ENCODE results near the gene AGXT2. TPM values are rescaled to one million over a fixed set of nuclear protein-coding genes. Genes with fewer than 3 reads are reported as not detected.

AGXT2 gene
- total and polyA plus RNA-seq, 5 experiments from 2014 or later, result not detected

DNA sequence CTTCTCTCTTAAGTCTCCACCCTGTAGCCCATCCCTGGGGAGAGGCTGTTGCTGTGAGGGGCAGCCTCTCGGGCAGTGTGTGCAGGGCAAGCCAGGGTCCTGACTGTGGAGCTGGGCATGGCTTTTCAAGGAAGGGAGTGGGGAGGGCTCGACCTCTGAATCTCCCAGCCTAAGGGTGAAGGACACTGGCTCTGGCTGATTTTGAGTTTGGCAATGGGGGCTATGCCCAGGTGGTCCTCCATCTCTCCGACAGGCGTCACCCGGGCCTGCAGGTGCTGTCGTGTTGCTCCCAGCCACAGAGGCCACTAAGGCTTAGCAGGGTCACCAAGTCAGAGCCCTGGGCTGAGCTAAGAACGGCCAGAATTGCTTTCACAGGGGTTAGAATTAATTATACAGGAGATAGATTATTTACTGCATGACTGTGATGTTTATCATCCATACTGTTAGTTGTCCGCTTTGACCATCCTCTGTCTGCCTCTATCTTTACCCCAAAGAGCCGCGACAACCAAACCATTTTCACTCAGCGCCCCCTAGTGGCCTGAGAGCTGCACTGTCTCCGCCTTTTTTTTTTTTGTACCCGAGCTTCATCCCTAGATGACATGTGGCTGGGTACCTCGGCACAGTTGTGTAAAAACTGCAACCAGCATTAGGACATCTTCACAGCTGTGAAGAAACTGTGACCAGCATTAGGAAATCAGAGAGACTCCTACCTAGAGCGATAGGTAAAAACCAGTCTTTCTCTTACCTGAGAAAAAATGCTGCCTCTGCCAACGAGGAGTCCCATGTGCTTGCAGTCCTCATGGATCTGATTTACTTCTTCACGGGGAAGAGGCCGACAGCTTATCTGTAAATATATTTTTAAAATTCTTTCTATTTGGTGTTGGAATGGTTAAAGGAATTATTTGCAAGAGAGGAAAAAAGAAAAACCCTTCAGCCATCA lies 44.5 kb downstream of the AGXT2 start:
- Mint-ChIP-seq H3K27me3 (peaks cover 12 to 55% (median 32%) of the 10 kb centered on the region in 5 donors), H3K4me3 (no peak overlapping the region), H3K9me3 (peaks cover 0 to 2% (median 0%) of the 10 kb centered on the region in 9 donors), H3K36me3 (no peaks in the 10 kb centered on the region), H3K4me1 (no peaks in the 10 kb centered on the region), H3K27ac (no peak overlapping the region)
- ATAC-seq, result no peak
- POLR2A ChIA-PET, result no interaction called here
- peak; percentile 6 to 64 (median 34) for DNase-seq

DNA sequence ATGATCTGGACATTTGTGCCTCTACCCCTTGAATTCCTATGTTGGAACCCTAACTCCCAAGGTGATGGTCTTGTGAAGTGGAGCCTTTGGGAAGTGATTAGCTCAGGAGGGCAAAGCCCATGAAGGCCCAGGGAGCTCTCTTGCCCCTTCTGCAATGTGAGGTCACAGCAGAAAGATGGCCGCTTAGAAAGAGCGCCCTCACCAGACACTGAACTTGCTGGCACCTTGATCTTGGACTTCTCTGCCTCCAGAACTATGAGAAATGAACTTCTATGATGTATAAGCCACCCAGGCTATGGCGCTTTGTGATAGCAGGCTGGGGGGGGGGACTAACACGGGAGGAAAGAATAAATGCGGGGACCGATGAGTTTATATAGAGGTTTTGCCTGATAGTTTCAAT lies 45.3 kb downstream of the AGXT2 start:
- peaks cover 9 to 47% (median 27%) of the 10 kb centered on the region in 5 donors for H3K27me3 Mint-ChIP-seq
- peak overlapping the region in 1 of 10 donors; percentile 15 for H3K27ac Mint-ChIP-seq
- DNase-seq (no peak), ATAC-seq (no peak)
- POLR2A ChIA-PET, result no interaction called here
- no peaks in the 10 kb centered on the region for H3K36me3 Mint-ChIP-seq
- H3K4me3 Mint-ChIP-seq, result no peak overlapping the region
- no peaks in the 10 kb centered on the region for H3K4me1 Mint-ChIP-seq
- H3K9me3 Mint-ChIP-seq, result no peaks in the 10 kb centered on the region

DNA sequence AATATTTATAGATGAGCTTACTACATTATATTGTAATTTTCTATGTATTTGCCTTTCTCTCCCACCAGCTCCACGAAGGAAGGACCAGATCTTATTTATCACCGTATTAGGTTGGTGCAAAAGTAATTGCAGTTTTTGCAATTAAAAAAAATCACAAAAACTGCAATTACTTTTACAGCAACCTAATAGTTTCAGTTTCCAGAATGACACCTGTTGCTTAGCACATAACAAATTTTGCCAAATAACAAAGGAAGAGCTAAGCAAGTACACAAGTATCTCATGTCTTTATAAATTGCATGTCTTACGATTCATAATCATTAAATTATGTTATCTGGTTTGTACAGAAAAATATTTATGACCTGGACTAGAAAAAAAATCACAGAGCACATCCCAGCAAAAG lies 45.9 kb downstream of the AGXT2 start:
- POLR2A ChIA-PET, result no interaction called here
- H3K4me3 Mint-ChIP-seq, result no peak overlapping the region
- peaks cover 9 to 42% (median 24%) of the 10 kb centered on the region in 5 donors for H3K27me3 Mint-ChIP-seq
- H3K36me3 Mint-ChIP-seq, result no peaks in the 10 kb centered on the region
- no peak for ATAC-seq
- no peaks in the 10 kb centered on the region for H3K9me3 Mint-ChIP-seq
- H3K4me1 Mint-ChIP-seq, result no peaks in the 10 kb centered on the region
- no peak overlapping the region for H3K27ac Mint-ChIP-seq
- DNase-seq, result no peak

DNA sequence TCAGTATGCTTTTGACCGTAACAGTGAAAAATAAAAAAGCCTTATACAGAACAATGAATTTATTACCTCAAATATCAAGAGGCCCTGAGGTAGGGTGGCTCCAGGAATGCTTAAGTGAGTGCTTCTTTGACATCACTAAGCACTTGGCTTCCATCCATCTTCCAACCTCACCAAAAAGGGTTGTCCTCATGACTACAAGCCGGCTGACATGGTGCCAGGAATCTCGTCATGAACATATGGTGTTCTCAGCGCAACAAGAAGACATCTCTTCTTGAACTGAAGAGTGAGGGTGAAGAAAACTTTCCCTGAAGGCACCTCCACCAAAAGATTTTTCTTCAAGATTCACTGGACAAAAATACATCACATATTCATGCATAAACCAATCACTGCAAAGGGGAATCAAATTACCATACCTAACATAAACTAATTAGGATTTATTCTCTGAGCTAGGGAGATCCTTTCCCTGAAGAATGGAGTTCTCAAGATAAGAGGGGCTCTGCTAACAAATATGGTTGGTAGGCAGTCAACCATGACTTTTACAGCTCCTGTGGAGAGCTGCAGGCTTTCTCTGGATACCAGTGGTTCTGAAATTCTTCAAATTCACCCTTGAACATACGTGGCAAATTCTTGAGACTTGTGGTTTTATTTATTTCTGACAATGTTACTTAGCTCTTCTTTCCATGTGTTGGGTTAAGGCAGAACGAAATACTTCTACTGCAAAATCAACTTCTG lies 49.5 kb downstream of the AGXT2 start:
- no peak for ATAC-seq
- Mint-ChIP-seq H3K4me1 (no peaks in the 10 kb centered on the region), H3K27me3 (peaks cover 14 to 37% (median 34%) of the 10 kb centered on the region in 5 donors), H3K36me3 (peaks cover 0 to 1% (median 0%) of the 10 kb centered on the region in 3 donors), H3K9me3 (no peaks in the 10 kb centered on the region), H3K4me3 (no peak overlapping the region), H3K27ac (no peak overlapping the region)
- POLR2A ChIA-PET, result no interaction called here
- DNase-seq, result no peak

DNA sequence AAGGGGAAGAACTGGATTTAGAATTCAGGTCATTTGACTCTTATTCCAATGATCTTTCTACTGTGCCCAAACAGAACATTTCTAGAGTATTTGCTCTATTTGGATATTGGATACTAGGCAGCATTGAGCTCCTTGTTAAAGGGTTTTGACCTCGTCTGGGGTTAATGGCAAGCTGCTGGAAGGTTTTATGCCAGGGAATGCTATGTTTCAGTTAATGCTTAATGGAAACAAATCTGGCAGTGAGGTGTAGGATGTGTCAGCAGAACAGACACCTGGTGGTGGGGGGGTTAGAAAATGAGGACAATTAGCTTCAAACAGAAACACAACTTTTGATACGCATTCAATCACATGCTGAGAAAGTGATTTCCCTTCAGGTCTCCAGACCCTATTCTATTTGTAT lies 51.5 kb downstream of the AGXT2 start:
- Mint-ChIP-seq H3K4me1 (no peaks in the 10 kb centered on the region), H3K36me3 (peaks cover 0 to 1% (median 0%) of the 10 kb centered on the region in 3 donors), H3K27me3 (peaks cover 14 to 37% (median 35%) of the 10 kb centered on the region in 5 donors), H3K9me3 (no peaks in the 10 kb centered on the region), H3K4me3 (no peak overlapping the region), H3K27ac (no peak overlapping the region)
- DNase-seq (no peak), ATAC-seq (no peak)
- POLR2A ChIA-PET, result no interaction called here

DNA sequence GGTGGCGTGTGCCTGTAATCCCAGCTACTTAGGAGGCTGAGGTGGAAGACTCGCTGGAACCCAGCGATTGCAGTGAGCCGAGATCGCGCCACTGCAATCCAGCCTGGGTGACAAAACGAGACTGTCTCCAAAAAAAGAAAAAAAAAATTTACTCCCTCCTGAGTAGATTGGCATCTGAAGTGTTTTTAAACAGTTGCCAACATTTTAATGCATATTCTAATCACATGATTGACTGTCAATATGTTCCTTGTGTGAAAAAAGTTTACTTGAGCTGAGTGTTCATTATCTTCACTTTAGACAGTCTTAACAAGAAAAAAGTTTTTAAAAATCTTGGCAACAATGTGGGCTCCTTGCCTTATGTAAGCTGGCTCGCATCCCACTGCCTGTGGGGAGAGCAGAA lies 53.8 kb downstream of the AGXT2 start:
- H3K27ac Mint-ChIP-seq, result no peak overlapping the region
- H3K27me3 Mint-ChIP-seq, result peaks cover 16 to 57% (median 36%) of the 10 kb centered on the region in 5 donors
- no peak overlapping the region for H3K4me3 Mint-ChIP-seq
- H3K4me1 Mint-ChIP-seq, result no peaks in the 10 kb centered on the region
- ATAC-seq, result no peak
- POLR2A ChIA-PET, result no interaction called here
- no peak for DNase-seq
- H3K9me3 Mint-ChIP-seq, result peaks cover 0 to 3% (median 0%) of the 10 kb centered on the region in 9 donors
- peaks cover 0 to 1% (median 0%) of the 10 kb centered on the region in 3 donors for H3K36me3 Mint-ChIP-seq

DNA sequence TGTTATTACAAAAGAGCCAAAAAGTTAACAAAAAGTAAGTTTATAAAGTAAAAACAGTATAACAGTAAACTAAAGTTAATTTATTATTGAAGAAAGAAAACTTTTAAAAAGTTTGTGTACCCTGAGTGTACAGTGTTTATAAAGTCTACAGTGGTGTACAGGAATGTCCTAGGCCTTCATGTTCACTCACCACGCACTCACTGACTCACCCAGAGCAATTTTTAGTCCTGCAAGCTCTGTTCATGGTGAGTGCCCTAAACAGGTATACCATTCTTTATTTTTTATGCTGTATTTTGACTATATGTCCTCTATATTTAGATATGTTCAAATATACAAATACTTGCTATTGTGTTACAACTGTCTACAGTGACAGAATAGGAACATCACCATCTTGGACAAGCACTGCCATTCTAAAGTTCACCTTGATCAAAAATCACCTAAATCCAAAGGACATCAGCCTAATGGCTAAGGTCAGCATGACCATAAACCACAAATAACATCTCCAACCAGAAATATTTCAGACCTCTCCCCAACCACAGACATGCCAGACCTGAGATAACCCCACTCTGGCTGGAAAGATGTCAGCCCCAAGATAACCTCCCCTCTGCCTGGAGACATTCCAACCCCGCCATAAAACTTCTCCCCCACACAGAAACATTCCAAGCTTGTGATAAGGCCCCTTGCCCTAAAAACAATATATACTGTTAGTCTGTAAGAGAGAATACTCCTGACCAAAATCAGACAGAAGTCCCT lies 56.1 kb downstream of the AGXT2 start:
- Mint-ChIP-seq H3K27ac (no peak overlapping the region), H3K27me3 (peaks cover 26 to 80% (median 52%) of the 10 kb centered on the region in 5 donors), H3K9me3 (peaks cover 6 to 21% (median 11%) of the 10 kb centered on the region in 9 donors), H3K4me3 (no peak overlapping the region), H3K4me1 (no peaks in the 10 kb centered on the region), H3K36me3 (peaks cover 0 to 13% (median 6%) of the 10 kb centered on the region in 3 donors)
- POLR2A ChIA-PET, result no interaction called here
- ATAC-seq (no peak), DNase-seq (no peak)

DNA sequence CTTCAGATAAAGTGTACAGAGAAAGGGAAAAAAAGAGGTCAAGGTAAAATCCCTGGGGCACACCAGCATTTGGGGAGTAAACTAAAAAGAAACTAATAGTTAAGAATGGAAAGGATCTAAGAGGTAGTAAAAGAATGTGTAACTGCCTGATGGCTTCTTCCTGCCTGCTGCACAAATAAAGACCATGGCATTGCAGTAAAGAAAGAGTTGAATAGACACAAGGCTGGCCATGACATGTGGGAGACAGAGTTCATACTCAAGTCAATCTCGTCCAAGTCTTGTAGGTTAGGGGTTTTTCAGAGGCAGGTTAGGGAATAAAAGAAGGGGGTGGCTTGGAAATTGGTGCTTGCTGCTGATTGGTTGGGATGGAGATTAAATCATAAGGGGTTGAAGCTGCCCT lies 60.8 kb downstream of the AGXT2 start:
- Mint-ChIP-seq H3K36me3 (peaks cover 0 to 33% (median 10%) of the 10 kb centered on the region in 3 donors), H3K27ac (no peak overlapping the region), H3K4me3 (no peak overlapping the region), H3K4me1 (no peaks in the 10 kb centered on the region), H3K9me3 (peaks cover 14 to 55% (median 25%) of the 10 kb centered on the region in 9 donors), H3K27me3 (peaks cover 22 to 50% (median 28%) of the 10 kb centered on the region in 5 donors)
- no peak for ATAC-seq
- POLR2A ChIA-PET, result no interaction called here
- no peak for DNase-seq

DNA sequence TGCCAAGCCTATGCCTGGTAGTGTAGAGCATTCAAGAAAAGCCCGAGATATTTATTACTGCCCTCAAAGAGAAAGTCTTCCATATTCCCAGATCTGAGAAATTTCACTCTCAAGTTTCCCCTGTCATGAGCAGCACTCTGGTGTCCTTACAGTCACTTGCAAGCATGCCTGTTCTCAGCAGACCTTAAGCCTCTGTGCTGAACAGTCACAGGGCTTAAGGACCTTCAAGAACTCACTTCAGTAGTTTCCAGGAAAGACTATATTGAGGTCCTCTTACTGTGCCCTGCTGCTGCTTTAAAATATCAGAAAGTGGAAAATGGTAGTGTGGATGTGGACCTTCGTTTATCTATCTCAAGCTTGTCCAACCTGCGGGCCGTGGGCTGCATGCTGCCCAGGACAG lies 64.9 kb downstream of the AGXT2 start:
- H3K36me3 Mint-ChIP-seq, result peaks cover 0 to 32% (median 11%) of the 10 kb centered on the region in 3 donors
- POLR2A ChIA-PET, result no interaction called here
- DNase-seq (no peak), ATAC-seq (no peak)
- no peaks in the 10 kb centered on the region for H3K4me1 Mint-ChIP-seq
- H3K4me3 Mint-ChIP-seq, result no peak overlapping the region
- peaks cover 14 to 54% (median 31%) of the 10 kb centered on the region in 9 donors for H3K9me3 Mint-ChIP-seq
- no peak overlapping the region for H3K27ac Mint-ChIP-seq
- H3K27me3 Mint-ChIP-seq, result peaks cover 6 to 16% (median 12%) of the 10 kb centered on the region in 5 donors

DNA sequence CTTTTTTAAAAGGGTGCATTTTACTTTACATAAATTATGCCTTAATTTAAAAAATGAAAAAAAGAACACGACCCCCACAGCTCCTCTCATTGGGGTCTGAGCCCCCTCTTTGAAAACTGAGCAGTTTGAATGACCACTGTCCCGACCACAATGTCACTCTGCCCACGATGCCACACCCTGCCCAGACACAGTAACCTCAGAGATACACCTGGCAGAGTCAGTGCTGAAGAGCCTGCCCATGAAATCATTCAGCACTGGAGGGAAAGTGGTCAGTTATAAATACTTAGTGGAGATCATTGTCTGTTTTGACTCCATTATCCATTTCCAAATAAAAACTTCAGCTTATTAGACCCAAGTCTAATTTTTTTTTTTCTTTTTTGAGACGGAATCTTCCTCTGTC lies 69.1 kb downstream of the AGXT2 start:
- peaks cover 0 to 2% (median 0%) of the 10 kb centered on the region in 4 donors for H3K4me1 Mint-ChIP-seq
- H3K9me3 Mint-ChIP-seq, result peaks cover 0 to 26% (median 10%) of the 10 kb centered on the region in 9 donors
- ATAC-seq (no peak), DNase-seq (no peak)
- H3K27ac Mint-ChIP-seq, result no peak overlapping the region
- H3K27me3 Mint-ChIP-seq, result peaks cover 0 to 11% (median 2%) of the 10 kb centered on the region in 5 donors
- H3K4me3 Mint-ChIP-seq, result no peak overlapping the region
- peaks cover 0 to 10% (median 2%) of the 10 kb centered on the region in 3 donors for H3K36me3 Mint-ChIP-seq
- POLR2A ChIA-PET, result no interaction called here

DNA sequence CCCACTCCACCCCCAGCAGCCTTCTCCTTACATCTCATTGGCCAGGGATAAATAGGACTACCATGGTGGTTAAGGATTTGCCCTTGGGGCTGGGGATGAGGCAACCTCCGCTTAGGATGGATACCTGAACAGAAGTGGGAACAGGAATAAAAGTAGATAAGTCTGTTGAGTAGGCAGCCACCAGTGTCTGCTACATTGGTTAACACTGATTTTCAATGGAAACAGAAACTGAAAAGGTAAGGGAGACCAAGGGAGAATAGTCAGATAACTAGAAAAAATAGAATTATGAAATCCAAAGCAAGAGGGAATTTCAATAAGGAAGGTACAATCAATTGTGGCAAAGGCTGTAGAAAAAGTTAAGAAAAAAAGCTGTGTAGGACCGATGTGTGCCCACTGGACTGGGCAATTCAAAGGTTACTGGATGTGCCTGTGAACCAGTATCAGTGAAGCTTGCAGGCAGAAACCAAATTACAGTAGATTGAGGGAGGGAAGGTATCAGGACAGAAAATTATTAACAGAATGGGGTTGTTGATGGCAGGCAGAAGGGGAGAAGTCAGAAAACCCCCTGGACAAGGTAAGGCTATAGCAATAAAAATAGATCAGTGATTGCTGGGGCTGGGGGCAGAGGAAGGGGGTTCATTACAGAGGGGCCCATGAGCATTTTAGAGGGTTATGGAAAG lies 69.7 kb downstream of the AGXT2 start:
- no peak for ATAC-seq
- H3K4me3 Mint-ChIP-seq, result no peak overlapping the region
- H3K9me3 Mint-ChIP-seq, result peaks cover 0 to 22% (median 10%) of the 10 kb centered on the region in 9 donors
- peaks cover 0 to 10% (median 2%) of the 10 kb centered on the region in 3 donors for H3K36me3 Mint-ChIP-seq
- no peak overlapping the region for H3K27ac Mint-ChIP-seq
- H3K27me3 Mint-ChIP-seq, result peaks cover 0 to 11% (median 2%) of the 10 kb centered on the region in 5 donors
- no peak for DNase-seq
- peaks cover 0 to 2% (median 0%) of the 10 kb centered on the region in 4 donors for H3K4me1 Mint-ChIP-seq
- POLR2A ChIA-PET, result no interaction called here

DNA sequence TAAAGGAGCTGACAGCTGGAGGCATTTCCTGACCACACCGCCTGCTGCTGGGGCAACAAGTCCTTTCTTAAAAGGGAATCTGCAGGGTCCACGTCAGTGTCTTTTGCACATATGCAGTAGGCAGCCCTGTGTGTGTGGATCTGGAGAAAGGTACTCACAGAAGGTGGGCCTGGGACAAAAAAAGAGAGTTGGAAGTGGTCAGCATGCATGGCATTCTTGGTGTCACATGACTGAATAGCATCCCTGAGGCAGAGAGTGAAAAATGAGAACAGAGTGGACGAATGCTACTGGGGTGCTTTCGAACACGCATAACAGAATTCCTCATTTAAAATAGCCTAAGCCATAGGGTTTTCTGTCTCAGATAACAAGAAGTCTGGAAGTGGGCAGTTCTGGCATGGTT lies 71.4 kb downstream of the AGXT2 start:
- Mint-ChIP-seq H3K4me3 (no peak overlapping the region), H3K27ac (no peak overlapping the region), H3K27me3 (peaks cover 0 to 11% (median 2%) of the 10 kb centered on the region in 5 donors), H3K4me1 (peaks cover 0 to 2% (median 0%) of the 10 kb centered on the region in 4 donors), H3K36me3 (peaks cover 0 to 2% (median 0%) of the 10 kb centered on the region in 3 donors), H3K9me3 (peaks cover 0 to 4% (median 2%) of the 10 kb centered on the region in 9 donors)
- DNase-seq (no peak), ATAC-seq (no peak)
- POLR2A ChIA-PET, result no interaction called here

Measured in naive thymus-derived CD8-positive, alpha-beta T cell (primary cell).